ENCODE data around the gene IHH.

- TF ChIP-seq CTCF (conservative IDR thresholded peaks at IDR 0.05; ENCODE audit: low read depth, low read length): no peak
- no peak for TF ChIP-seq EZH2 (IDR thresholded peaks at IDR 0.05; ENCODE audit: borderline replicate concordance, low read depth, low read length, poor library complexity, severe bottlenecking)
Measured at GRCh38 chr2:219026946-219027345, 33.8 kb downstream of the IHH start.

Measured in A673 (cell line).